HG02973 (cell line): ENCODE data around the gene LARGE2.

Experiments used
- ATAC-seq: cut with Tn5 transposase; IDR thresholded peaks from one replicate; pipeline ENCODE4 v1.9.1; 2021; ENCODE audit warnings: moderate library complexity; ENCODE audit not compliant: unreplicated experiment

The LARGE2 gene

DNA sequence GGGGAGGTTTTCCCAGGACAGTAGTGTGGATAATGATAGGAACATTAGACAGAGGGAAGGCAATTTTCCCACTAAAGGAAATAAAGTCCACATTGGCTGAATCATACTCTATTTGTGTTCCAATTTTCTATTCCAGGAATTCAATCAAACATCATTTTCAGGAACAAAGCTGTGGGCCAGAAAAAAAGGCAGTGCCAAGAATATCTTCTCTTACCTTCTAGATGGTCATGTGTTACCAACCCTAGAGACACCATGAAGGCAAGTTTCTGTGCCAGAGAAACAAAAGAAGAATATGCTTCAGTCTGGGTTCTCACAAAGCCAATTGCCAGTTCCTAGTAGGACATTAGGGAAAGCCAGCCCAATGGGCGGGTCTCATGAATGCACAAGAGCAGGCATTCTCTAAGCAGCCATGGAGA is 27.5 kb downstream of the LARGE2 start:
- no peak for ATAC-seq

DNA sequence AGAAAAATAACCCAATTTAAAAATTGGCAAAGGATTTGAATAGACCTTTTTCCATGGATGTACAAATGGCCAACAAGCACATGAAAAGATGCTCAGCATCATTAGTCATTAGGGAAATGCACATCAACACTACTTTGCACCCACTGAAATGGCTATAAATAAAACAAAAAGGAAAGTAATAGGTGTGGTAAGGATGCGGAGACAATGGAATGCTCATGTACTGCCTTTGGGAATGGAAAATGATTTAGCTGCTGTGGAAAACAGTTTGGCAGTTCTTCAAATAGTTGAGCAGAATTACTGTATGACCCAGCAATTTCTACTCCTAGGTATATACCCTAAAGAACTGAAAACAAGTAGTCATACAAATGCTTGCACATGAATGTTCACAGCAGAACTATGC is 37.4 kb downstream of the LARGE2 start:
- ATAC-seq: no peak

DNA sequence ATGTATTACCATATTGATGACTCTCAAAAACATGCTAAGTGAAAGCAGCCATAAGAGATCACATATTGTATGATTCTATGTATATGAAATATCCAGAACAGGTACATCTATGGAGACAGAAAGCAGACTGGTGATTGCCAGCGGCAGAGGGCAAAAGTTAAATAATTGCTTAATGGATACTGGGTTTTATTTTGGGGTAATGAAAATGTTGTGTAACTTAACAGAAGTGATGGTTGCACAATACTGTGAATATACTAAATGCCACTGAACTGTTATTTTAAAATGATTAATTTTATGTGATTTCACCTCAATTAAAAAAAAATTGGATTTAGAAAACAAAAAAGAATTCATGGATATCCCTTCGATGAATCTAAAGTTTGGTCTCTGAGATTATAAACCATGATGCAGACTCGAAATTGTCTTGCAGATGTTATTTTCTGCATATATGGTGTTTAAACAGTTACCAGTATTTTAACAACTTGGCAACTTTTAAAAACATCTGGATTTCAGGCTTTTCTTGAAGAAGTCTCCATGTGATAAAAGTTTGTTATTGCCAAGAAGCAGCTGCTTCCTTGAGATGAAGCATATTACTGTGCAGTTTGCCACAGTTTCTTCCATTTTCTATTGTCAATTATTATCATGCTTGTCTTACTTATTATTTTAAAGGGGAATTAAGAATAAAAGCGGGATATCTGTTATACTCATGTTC is 38.1 kb downstream of the LARGE2 start:
- no peak for ATAC-seq

DNA sequence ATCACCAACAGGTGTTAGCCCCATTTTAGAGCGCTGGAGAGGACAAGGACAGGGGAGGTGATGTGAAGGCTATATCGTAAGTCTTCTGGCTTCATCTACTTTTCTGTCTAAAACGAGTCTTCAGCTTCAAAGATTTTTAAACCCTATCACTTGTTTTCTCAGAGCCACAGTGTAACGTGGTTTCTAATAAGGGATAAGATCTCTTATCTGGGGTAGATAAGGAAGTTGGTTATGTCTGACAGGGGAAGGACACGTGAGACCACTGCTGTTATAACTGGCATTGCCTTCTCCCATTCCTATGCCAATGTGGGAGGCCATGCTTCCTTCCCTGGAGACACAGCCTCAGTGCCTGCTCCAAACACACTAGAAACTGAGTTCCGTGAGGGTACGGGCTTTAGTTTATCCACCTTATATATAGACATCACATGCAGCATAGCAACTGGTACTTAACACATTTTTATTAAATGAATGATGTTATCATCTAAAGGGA is 39.3 kb downstream of the LARGE2 start:
- ATAC-seq: no peak

DNA sequence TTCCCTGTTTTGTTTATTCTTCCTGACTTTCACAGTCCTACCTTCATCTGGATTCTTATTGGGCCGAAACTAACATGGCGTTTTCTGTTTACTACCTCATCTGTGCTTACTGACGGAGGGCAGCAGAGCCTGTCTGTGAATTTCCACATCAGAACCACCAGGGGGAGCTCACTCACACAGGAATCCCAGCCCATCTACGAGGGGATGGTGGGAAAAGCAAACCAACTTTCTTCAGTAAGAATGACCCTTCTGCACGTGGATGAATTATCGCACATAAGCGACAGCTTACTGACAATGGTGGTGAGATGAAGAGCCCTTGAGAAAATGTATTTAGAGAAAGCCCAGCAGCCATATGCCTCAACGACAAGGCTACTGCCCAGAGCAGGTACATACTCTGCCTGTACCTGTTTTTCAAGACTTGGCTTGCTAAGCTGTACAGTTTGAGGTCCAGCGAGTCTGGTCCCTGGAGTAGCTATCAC is 42.5 kb downstream of the LARGE2 start:
- ATAC-seq: peak; percentile 73

DNA sequence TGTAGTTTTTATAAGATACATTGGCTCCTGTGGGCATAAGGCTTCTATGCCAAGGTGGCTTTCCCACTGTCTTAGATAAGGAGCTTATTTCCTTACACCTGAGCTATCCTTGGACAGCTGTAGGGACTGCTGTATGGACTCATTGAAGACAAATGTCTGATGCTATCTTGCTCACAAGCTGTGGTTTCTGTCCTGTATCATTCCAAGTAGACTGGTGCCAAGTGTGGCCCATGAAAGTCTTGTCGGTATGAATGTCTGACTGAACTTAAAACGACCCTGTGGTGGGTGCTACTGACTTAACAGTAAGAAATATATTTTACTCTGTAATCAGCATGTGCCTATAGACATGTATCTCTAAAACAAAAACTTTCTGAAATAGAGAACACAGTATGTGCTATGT is 45.0 kb downstream of the LARGE2 start:
- ATAC-seq: no peak

DNA sequence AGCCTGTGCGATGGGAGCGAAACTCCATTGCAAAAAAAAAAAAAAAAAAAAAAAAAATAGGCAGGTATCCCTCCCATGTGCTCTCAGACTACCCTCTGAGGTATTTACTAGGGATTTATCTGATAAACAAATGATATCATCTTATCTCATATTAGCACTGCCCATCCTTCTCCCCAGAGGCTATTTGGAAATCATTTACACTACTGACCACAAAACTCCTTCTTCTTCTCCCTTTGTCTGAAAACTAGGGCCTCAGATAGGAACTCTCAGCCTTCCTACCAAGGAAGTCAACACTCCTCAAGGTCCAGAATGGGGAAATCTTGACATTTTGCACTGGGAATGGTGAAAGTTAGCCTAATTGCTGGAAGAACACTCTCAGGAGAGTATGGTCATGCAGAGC is 46.4 kb downstream of the LARGE2 start:
- no peak for ATAC-seq

DNA sequence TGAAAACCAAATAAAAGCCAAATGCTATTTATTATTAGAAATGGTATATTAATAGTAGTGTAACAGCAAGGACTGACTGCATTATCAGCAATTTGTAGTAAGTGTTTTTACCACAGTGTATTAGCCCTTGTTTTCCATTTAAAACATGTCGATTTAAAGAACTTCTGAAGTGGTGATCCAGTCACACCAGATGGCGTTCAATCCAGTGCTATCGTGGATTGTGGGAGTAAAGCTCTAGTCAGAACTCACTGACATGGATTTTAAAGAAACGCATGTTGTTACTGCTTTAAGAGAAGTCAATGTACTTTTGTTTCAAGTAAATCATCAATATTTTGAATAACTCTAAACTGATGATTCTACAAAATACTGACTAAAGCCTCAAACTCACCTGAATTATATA is 51.1 kb downstream of the LARGE2 start:
- no peak for ATAC-seq

DNA sequence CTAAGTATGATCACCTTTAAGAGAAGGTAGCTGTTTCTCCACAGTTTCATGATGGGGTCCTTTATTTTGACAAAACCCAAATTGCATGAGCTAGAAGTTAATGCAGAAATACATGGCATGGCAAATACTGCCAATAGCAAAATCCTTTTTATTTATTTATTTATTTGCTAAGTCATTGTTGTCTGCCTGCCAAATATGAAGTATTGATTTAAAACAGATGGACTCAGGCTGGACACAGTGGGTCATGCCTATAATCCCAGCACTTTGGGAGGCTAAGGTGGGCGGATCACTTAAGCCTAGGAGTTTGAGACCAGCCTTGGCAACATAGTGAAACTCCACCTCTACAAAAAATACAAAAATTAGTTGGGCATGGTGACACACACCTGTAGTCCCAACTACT is 52.4 kb downstream of the LARGE2 start:
- ATAC-seq: no peak
